D721Med (cell line): ENCODE measurements around the gene DSTN.

ENCODE experiments used
- DNase-seq: peaks from one replicate; pipeline ENCODE4 v3.0.0; 2011; ENCODE audit warnings: low spot score; ENCODE audit not compliant: insufficient read length
- FAIRE-seq: peaks from 2 replicates; lab custom pipeline; 2011; peaks lifted over from hg19 to GRCh38; lab: Jason Lieb, UNC
- CTCF ChIP-seq: IDR thresholded peaks from 2 replicates; pipeline ENCODE4 v1.5.1; 2012; ENCODE audit warnings: mild to moderate bottlenecking, control low read depth; ENCODE audit not compliant: insufficient read depth; ENCODE audit errors: missing control alignments

Gene DSTN

GRCh38 chr20:17615645-17616479 is 46.0 kb downstream of the DSTN start:
- FAIRE-seq = no peak

DNA sequence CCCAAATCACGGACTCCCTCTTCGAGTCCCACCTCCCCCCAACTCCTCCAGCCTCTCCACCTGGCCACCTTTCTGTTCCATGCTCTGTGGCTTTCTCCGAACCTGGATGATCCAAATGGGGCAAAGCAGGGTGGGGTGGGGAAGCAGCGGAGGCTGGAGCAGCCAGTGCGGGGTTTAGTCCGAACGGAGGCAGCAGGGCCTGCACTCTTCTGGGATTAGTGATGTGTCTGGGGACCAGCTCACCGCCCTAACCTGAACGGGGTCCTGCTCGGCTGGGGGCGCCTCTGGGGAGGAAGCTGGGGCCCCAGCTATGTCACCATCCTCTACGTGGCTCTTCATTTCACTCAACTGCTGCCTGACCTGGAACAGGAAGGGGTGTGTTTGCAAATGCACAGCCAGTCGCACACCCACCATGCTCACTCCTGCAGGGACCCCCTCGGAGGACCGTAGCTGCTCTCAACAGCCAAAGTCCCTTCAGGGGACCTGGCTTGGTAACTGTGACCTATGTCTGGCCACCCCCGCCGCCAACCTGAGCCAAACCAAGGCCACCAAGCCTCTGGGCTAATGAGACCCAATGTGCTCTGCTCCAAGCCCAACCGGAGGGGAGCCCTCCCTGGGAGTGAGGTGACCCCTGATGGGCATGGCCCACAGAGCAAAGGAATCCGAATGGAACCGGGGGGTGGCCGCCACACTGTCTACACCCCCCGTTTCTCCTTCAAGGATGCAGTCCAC is 46.8 kb downstream of the DSTN start:
- no peak for DNase-seq
- FAIRE-seq = no peak
- no peak for TF ChIP-seq CTCF

More at GRCh38 chr20:17615645-17616479, 46.0 kb downstream of the DSTN start:
- DNase-seq = no peak
- TF ChIP-seq CTCF = no peak

DNA sequence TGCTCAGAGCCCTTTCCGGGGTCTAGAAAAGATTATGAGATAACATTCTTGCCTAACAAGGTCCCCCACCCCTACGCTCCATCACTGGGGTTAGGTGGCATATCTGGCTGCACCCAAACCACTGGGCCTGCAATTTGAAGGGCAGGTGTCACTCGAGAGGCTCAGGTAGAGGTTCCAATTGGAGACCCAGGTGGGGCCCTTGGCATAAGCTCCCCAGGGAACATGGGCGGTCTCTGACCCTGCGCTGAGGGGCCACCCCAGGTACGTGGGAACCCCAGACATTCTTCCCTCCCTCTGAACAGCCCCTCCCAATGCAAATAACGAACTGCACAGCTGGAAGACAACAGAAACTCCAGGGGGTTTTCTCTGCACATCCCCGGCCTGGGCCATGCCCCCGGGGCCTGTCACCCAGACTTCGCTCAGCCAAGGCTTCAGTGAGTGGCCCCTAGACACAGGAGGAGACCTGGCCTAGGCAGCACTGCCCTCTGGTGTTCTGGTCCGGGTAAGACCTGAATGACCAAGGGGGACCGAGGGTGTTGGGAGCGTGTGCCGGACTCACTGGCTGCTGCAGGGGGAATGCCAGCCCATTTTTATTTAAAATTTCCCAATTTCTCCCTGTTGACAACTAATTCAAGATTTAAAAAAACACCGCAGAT is 47.5 kb downstream of the DSTN start:
- no peak for FAIRE-seq
- DNase-seq = no peak
- TF ChIP-seq CTCF = peak; percentile 50

GRCh38 chr20:17617868-17618672 is 48.2 kb downstream of the DSTN start:
- DNase-seq = no peak
- no peak for TF ChIP-seq CTCF
- FAIRE-seq = no peak

DNA sequence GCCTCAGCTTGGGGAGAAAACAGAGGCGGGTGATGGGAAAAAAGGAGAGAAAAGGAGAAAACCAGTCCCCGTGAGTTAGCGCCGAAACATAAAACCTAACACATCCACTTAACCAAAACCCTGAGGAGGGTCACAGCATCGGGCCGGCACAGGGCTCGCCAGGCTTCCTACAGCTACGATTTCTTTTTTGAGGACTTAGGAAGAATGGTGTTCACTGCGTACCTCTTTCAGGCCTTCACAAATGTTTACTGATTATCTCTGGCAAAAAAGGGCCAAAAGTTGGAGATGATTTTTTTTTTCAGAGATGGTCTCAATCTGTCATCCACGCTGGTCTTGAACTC is 48.8 kb downstream of the DSTN start:
- FAIRE-seq = no peak
- TF ChIP-seq CTCF = no peak
- no peak for DNase-seq

DNA sequence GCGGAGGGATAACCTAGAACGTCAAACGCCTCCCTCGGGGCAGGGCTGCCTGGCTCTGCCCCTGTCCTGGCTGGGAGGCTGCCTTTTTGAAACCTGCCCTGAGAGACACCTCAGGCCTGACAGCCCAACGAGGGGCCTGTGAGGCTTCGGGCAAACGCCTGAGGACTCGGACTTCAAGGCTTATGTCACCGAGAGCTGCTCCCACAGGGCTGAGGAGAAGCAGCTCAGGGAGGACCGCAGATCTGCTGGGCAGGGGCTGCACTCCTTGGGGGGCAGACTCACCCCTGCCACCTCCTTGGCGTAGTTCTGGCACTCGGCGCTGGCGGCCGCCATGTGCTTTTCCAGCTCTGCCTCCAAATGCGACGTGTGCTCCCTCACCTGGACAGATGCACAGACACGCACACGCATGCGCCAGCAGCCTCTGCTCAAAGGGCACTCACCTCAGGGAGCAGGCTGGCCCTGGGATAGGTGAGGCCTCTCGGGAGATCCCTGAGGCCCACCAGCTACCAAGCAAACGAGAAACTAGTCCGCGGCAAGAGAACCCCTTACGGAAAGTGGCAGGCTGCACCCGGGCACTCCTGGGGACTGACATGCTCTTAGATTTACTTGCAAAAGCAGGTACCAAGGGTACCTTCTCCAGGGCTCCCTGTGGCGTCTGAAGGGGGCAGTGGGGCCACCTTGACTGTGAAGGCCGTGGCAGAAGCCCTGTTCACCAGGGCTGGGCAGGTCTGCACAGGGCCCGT is 49.6 kb downstream of the DSTN start:
- no peak for TF ChIP-seq CTCF
- FAIRE-seq (no peak), DNase-seq (no peak)
